Activated naive CD4-positive, alpha-beta T cell (primary cell): ENCODE measurements around the gene DDX49.
"Not testable (repeated sequence)": the region's sequence is repeated elsewhere in the genome, so short reads cannot be mapped to it uniquely, and the experiment has no call there.

ENCODE experiments used
- DNase-seq, 4 experiments: peaks; one replicate each; lab custom pipeline; 2025; lab: John Stamatoyannopoulos, UW

Gene DDX49

GRCh38 chr19:18895824-18896341 is 23.6 kb upstream of the DDX49 start, which contains the start of gene CERS1:
CERS1 (minus strand) TSS chr19:18896158; CDS start chr19:18896072, 86 bp downstream.
- no peak for DNase-seq

GRCh38 chr19:18896421-18896841 is 23.1 kb upstream of the DDX49 start:
- DNase-seq: no peak

DNA sequence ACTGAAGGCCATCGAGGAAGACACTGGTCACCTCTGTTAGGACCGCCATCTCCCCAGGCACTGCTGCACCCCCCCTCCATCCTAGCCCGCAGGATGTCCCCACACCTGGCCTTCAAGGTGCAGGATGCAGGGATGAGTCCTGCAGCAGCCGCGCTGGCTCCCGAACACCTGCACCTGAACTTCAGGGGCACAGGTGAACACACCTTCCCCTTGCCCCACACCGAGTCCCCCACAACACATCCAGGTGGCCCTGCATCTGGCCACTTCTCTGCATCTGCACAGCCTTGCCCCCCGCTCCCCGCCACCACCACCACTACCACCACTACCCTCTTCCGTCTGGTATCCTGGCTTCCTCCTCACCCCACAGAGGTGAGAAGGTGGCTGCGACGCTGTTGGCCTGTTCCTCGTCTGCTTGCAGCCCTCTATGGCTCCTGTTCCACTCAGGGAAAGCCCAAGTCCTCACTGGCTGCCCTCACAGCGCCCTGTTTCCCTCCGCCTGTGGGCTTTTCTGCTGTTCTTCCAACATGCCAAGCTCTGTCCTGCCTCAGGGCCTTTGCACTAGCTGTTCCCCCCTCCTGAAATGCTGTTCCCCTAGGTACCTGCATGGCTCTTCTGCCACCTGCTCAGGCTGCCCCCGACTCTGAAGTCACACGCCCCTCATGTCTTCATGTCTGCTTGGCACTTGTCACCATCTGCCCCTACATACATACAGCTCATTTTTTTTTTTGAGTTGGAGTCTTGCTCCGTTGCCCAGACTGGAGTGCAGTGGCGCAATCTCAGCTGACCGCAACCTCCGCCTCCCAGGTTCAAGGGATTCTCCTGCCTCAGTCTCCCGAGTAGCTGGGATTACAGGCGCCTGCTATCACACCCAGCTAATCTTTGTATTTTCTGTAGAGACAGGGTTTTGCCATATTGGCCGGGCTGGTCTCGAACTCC is 22.2 kb upstream of the DDX49 start:
- no peak for DNase-seq

DNA sequence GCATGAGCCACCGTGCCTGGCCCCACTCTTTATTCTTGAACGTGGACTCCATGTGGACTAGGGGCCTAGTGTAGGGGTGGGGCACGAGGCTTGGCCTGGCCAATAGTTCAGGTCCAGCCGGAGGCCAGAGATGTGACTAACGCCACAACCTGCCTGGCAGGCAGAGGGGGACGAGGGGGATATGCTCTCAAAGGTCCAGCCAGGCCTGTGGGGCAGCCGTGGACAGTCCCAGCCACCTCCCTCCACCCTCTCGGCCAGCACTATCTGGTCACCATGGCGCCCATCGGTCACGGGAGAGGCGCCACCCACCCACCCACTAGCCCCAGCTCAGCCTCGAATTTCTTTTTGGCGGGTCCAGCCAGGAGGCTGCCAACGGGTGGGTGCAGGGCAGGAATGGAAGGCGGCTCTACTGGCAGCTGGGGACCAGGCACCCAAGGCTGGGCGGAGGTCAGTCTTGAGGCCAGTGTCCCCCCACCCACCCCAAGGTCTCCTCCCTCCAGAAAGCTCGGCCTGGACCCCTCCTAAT is 21.4 kb upstream of the DDX49 start:
- DNase-seq: no peak

DNA sequence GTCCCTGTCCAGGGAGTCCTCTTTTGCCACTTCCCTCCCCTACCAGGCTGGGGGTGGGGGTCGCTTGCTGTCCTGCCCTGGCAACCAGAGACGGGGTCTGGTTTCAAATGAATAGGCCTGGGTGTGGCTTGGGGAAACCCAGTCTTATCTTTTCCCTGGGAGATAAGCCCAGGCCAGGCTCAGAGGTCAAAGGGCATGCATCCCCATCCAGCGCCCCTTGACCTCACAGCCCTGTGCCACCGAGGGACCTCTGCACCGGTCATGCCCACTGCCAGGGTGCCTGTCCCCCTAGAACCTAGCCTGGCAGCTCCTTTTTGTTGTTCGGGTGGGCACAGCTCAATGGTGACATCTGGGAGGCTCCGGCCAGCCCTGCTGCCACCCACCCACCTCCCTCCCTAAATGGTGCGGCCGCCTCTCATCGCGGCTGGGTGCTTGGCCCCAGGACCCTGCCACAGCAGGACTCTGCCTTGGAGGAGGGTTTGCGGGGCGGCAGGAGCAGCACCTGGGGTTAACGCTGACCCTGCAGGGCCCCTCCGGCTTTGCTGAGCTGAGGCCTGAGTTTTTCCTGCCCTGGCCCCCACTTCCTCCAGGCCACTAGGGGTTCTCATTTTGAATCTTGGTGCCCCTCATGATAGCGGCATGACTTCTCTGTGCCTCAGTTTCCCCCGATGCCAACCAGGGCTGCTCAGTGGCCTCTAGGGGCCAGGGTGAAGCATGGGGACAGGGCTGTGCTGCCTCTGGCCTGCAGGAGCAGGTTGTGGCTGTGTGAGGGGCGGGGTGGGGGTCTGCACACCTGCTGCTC is 20.7 kb upstream of the DDX49 start:
- no peak for DNase-seq

DNA sequence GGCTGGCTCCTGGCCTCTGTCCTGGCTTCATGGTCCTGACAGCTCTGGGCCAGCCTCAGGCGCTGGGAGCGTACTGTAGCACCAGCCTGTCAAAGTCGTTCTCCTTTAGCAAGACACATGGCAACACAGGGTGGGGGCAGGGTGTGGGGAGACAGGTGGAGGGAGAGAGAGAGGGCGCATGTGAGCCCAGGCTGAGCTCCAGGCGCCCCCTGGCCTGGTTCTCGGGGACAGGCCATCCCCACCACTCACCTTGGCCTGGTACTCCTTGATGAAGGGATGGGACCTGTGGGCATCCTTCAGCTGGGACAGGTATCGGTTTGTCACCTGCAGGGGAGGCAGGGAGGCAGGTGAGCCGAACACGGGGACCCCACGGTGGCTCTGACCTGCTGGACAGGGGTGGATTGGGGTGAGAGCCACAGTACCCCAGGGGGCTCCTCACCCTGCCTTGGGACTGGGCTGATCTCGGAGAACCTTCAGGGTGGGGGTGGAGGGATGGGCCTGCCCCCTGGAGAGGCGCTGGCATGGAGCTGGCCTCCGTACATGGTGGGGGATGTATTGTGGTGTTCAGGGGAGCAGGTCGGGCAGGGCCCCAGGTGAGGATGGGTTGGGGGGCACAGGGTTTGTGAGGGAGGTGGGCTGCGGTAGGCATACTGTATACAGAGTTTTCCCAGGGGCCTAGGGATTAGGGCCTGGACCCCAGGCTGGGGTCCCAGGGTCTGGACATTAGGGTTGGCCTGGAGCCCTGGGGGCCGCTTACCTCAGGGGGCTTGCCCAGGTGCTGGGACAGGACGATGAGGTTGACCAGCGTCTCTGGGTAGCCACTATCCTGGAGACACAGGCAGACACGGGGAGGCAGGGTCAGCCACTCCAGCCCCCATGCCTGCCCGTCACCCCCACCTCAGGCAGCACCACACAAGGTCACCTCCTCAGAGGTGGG is 19.6 kb upstream of the DDX49 start:
- no peak for DNase-seq

GRCh38 chr19:18900700-18901481 is 18.6 kb upstream of the DDX49 start:
- DNase-seq: no peak

- no peak for DNase-seq
These were observed 18.0 kb upstream of the DDX49 start for GRCh38 chr19:18901491-18901890.

- DNase-seq: not testable (repeated sequence)
These were observed 17.0 kb upstream of the DDX49 start for GRCh38 chr19:18902519-18902918.

- DNase-seq: no peak
These were observed 16.1 kb upstream of the DDX49 start for GRCh38 chr19:18903156-18904037.

DNA sequence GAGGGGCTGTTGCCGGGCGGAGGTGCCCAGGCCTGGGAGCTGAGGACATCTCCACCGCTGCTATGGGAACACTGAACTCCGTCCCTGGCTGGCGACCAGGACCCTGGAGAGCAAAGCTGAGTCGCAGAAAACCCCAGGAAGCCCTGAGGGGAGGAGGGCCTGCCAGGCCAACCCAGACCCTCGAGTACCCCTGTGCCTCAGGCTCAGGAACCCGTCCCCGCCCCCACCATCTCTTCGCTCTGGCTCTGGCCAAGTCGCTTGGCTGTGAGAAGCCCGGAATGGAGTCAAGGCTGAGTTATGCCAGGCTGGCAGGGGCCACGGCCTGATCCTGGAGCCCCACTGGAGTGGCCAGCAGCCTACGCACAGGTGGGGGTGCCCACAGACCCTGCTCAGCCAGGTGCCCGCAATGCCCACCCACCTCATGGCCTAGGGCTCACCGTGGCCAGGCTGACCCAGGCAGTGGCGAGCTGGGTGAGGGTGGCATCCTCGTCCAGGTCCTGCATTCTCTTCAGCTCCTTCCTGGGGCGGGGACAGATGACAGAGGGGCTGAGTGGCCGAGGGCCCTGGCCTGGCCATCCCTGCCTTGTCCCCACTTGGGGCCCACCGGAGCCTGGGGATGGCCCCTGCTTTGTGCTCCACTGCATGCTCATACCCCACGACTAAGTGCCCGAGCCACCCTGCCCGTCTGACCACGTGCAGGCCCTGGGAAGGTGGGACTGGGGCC is 15.0 kb upstream of the DDX49 start:
- no peak for DNase-seq

DNA sequence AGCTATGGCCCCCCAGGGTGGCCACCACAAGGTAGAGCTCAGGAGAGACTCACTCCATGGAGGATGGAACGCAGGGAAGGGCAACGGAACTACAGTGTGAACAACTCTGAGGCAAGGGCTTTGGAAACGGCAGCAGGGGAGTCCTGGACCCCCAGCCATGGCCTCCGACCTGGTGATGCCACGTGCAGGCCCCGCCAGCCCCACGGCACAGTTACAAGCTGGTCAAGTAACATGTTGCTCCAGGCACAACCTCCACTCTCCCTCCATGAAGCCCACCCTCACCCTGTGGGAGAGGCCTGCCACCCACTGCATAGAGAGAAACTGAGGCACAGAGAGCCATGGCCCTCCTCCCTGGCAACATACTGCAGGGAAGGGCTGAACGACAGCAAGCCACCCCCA is 14.5 kb upstream of the DDX49 start:
- no peak for DNase-seq

DNA sequence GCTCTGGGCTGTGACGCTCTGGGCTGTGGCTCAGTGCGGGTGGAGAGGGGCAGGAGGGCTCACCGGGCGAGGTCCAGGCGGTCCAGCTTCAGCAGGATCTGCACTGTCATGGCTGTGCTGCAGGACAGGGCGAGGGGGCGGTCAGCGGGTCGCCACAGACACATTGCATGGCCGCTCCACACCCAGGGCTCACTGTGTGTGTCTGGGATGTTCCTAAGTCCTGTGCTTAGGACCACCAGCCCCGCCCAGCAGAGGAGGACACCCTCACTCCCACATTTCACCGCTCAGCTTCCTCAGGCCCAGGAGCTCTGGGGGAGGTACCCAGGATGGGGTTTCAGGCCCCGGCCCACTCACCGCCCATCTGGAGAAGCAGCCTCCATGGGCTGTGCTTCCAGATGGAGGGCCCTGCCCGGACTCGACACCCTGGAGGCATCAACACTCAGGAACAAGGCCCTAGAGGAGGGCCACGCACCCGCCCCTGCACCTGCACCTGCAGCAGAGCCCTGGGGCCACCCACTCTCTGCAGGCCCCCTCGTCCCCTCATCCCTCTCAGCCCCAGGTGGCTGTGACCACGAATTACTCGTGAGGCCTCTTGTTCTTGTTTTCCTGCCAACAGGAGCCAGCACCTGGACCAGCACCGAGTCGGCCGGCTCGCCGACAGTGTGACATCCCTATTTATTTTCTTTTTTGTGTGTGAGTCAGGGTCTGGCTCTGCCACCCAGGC is 13.8 kb upstream of the DDX49 start:
- no peak for DNase-seq

- DNase-seq: no peak
These were observed 12.7 kb upstream of the DDX49 start for GRCh38 chr19:18906605-18907519.

DNA sequence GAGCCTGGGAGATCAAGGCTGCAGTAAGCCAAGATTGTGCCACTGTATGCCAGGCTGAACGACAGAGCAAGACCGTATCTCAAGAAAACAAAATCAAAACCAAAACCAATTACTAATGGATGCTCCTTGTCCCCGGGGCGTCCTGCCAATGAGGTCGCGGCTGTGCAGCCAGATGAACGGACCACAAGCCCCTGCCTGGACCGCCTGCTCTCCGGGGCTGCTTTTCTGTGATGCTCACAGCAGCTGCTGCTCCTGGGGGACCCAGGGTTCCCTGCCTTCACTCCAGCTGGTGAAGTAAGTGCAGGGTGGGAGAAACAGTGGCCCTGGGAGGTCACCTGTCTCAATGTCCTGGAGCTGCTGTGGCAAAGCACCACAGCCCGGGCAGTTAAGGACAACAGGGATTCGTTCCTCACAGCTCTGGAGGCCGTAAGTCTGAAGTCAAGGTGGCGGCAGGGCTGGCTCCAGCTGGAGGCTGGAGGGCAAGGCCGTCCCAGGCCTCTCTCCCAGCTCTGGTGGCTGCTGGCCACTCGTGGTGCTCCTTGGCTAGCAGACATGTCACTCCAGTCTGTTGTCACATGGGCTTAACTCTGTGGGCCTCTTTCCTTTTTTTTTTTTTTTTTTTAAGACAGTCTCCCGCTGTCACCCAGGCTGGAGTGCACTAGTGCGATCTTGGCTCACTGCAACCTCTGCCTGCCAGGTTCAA is 10.4 kb upstream of the DDX49 start:
- no peak for DNase-seq

GRCh38 chr19:18910010-18910409 is 9.5 kb upstream of the DDX49 start:
- no peak for DNase-seq
